ENCODE data around the gene MCFD2.
"Not testable (repeated sequence)": the region's sequence is repeated elsewhere in the genome, so short reads cannot be mapped to it uniquely, and the experiment has no call there.

Gene MCFD2

GRCh38 chr2:46917628-46918027 is 2.0 kb upstream of the MCFD2 start:
- no peak for TF ChIP-seq CTCF (IDR thresholded peaks at IDR 0.05; ENCODE audit: low read depth, low read length, missing control alignments)
- no peak overlapping the region for H3K4me3 ChIP-seq (replicated peaks; ENCODE audit: low read depth, low read length)
- no peak for DNase-seq (ENCODE audit: extremely low read depth, low read depth)

GRCh38 chr2:46915811-46916630 is 415 bp upstream of the MCFD2 start:
- H3K4me3 ChIP-seq (replicated peaks; ENCODE audit: low read depth, low read length), result peak overlapping the region; percentile 85
- DNase-seq (ENCODE audit: extremely low read depth, low read depth), result peak; percentile 76
- no peak for TF ChIP-seq CTCF (IDR thresholded peaks at IDR 0.05; ENCODE audit: low read depth, low read length, missing control alignments)

- DNase-seq (ENCODE audit: extremely low read depth, low read depth), result no peak
- peak overlapping the region; percentile 85 for H3K4me3 ChIP-seq (replicated peaks; ENCODE audit: low read depth, low read length)
- TF ChIP-seq CTCF (IDR thresholded peaks at IDR 0.05; ENCODE audit: low read depth, low read length, missing control alignments), result no peak
Measured at GRCh38 chr2:46914578-46915230, 902 bp downstream of the MCFD2 start.

- H3K4me3 ChIP-seq (replicated peaks; ENCODE audit: low read depth, low read length), result peak overlapping the region; percentile 85
- no peak for DNase-seq (ENCODE audit: extremely low read depth, low read depth)
- no peak for TF ChIP-seq CTCF (IDR thresholded peaks at IDR 0.05; ENCODE audit: low read depth, low read length, missing control alignments)
Measured at GRCh38 chr2:46913471-46914381, 1.9 kb downstream of the MCFD2 start.

- DNase-seq (ENCODE audit: extremely low read depth, low read depth), result no peak
- H3K4me3 ChIP-seq (replicated peaks; ENCODE audit: low read depth, low read length), result no peak overlapping the region
- no peak for TF ChIP-seq CTCF (IDR thresholded peaks at IDR 0.05; ENCODE audit: low read depth, low read length, missing control alignments)
Measured at GRCh38 chr2:46909771-46910419, 5.7 kb downstream of the MCFD2 start.

GRCh38 chr2:46909150-46909549 is 6.5 kb downstream of the MCFD2 start:
- no peak for TF ChIP-seq CTCF (IDR thresholded peaks at IDR 0.05; ENCODE audit: low read depth, low read length, missing control alignments)
- H3K4me3 ChIP-seq (replicated peaks; ENCODE audit: low read depth, low read length), result no peak overlapping the region
- no peak for DNase-seq (ENCODE audit: extremely low read depth, low read depth)

- not testable (repeated sequence) for H3K4me3 ChIP-seq (replicated peaks; ENCODE audit: low read depth, low read length); DNase-seq (ENCODE audit: extremely low read depth, low read depth)
Measured at GRCh38 chr2:46904908-46905678, 10.5 kb downstream of the MCFD2 start.

- not testable (repeated sequence) for DNase-seq (ENCODE audit: extremely low read depth, low read depth); H3K4me3 ChIP-seq (replicated peaks; ENCODE audit: low read depth, low read length)
Measured at GRCh38 chr2:46902980-46903379, 12.6 kb downstream of the MCFD2 start.

All from HFF-Myc (cell line).